Hepatocyte (in vitro differentiated cells): ENCODE measurements around the gene CRHR1. TPM values are rescaled to one million over a fixed set of nuclear protein-coding genes. Genes with fewer than 3 reads are reported as not detected.

Experiments used
- DNase-seq: peaks from one replicate; pipeline ENCODE4 v3.0.0-alpha.2; 2016; ENCODE audit warnings: low spot score
- H2AFZ ChIP-seq: fragments of 200-600 bp; sonication (generic); 2 replicates; pipeline ENCODE4 v1.6.0; 2016; ENCODE audit warnings: antibody characterized with exemption, mild to moderate bottlenecking
- H3K27ac ChIP-seq: fragments of 200-600 bp; sonication (generic); 2 replicates; pipeline ENCODE4 v1.5.1; 2016; ENCODE audit warnings: mild to moderate bottlenecking
- H3K27me3 ChIP-seq: fragments of 200-600 bp; sonication (generic); 2 replicates; pipeline ENCODE4 v1.6.1; 2016
- H3K36me3 ChIP-seq: fragments of 200-600 bp; sonication (generic); replicated peaks from 2 replicates; pipeline ENCODE4 v1.5.1; 2016; ENCODE audit warnings: low read depth; ENCODE audit not compliant: insufficient read depth
- H3K4me1 ChIP-seq: fragments of 200-600 bp; sonication (generic); 2 replicates; pipeline ENCODE4 v1.5.1; 2016; ENCODE audit warnings: mild to moderate bottlenecking, moderate library complexity; ENCODE audit not compliant: insufficient read depth
- H3K4me2 ChIP-seq: fragments of 200-600 bp; sonication (generic); 2 replicates; pipeline ENCODE4 v1.6.0; 2016
- H3K4me3 ChIP-seq: fragments of 200-600 bp; sonication (generic); 2 replicates; pipeline ENCODE4 v1.5.1; 2016; ENCODE audit warnings: mild to moderate bottlenecking
- H3K79me2 ChIP-seq: fragments of 200-600 bp; sonication (generic); 2 replicates; pipeline ENCODE4 v1.6.0; 2017; ENCODE audit warnings: mild to moderate bottlenecking
- H3K9me2 ChIP-seq: fragments of 200-600 bp; sonication (generic); replicated peaks from 2 replicates; pipeline ENCODE4 v1.6.0; 2017; ENCODE audit warnings: mild to moderate bottlenecking; ENCODE audit not compliant: insufficient read depth
- H3K9me3 ChIP-seq: fragments of 200-600 bp; sonication (generic); 2 replicates; pipeline ENCODE4 v1.5.1; 2016; ENCODE audit warnings: low read depth, mild to moderate bottlenecking
- H4K20me1 ChIP-seq: fragments of 200-600 bp; sonication (generic); 2 replicates; pipeline ENCODE4 v1.6.0; 2016; ENCODE audit warnings: mild to moderate bottlenecking; ENCODE audit not compliant: insufficient read depth, poor library complexity, severe bottlenecking
- CTCF ChIP-seq: fragments of 200-600 bp; sonication (generic); IDR thresholded peaks from 2 replicates; pipeline ENCODE4 v1.5.1; 2016; ENCODE audit warnings: antibody characterized with exemption, mild to moderate bottlenecking; ENCODE audit not compliant: poor library complexity
- EZH2 ChIP-seq: fragments of 200-600 bp; sonication (generic); IDR thresholded peaks from 2 replicates; pipeline ENCODE4 v1.6.1; 2016; ENCODE audit warnings: antibody characterized with exemption, mild to moderate bottlenecking, borderline replicate concordance
- EZH2phosphoT487 ChIP-seq: fragments of 200-600 bp; sonication (generic); IDR thresholded peaks from one replicate; pipeline ENCODE4 v1.6.1; 2018; ENCODE audit warnings: antibody characterized with exemption, mild to moderate bottlenecking, low read depth, moderate library complexity; ENCODE audit not compliant: unreplicated experiment, severe bottlenecking
- WGBS: methylation state at CpG from one replicate; pipeline ENCODE4 v1.1.6; 2016; ENCODE audit warnings: low lambda C conversion rate; ENCODE audit errors: missing lambda C conversion rate; 5-methylcytosine and 5-hydroxymethylcytosine counted together
- polyA plus RNA-seq: library from polyadenylated mRNA; unstranded; fragments of >200 nt; fragmentation: Nextera tagmentation; extraction: Ambion mirVana; gene quantifications from 2 replicates; pipeline ENCODE4 v1.2.1, GENCODE V29; 2016
- total RNA-seq: library from RNA; depleted of rRNA; stranded (reverse); fragments of >200 nt; gene quantifications from 2 replicates; pipeline ENCODE4 v1.2.3, GENCODE V29; 2014

Gene CRHR1
- total and polyA plus RNA-seq, 2 experiments from 2014 or later, result not detected

GRCh38 chr17:45836047-45837044, 52.2 kb downstream of the CRHR1 start:
- Histone ChIP-seq H3K27ac (no peak overlapping the region), H3K36me3 (no peaks in the 10 kb centered on the region), H3K4me1 (no peaks in the 10 kb centered on the region), H3K4me3 (no peak overlapping the region), H2AFZ (no peak overlapping the region), H3K79me2 (no peaks in the 10 kb centered on the region), H4K20me1 (no peaks in the 10 kb centered on the region), H3K9me2 (no peaks in the 10 kb centered on the region), H3K27me3 (no peaks in the 10 kb centered on the region), H3K9me3 (no peaks in the 10 kb centered on the region), H3K4me2 (no peak overlapping the region)
- 79% methylated on average over 19 of the region's 20 CpGs for WGBS
- DNase-seq, result no peak
- TF ChIP-seq EZH2phosphoT487 (no peak), CTCF (no peak), EZH2 (no peak)

- WGBS, result 64% methylated on average over 8 of the region's 10 CpGs
- Histone ChIP-seq H3K36me3 (no peaks in the 10 kb centered on the region), H2AFZ (no peak overlapping the region), H3K79me2 (no peaks in the 10 kb centered on the region), H3K9me3 (no peaks in the 10 kb centered on the region), H3K4me2 (no peak overlapping the region), H3K27me3 (no peaks in the 10 kb centered on the region), H3K27ac (no peak overlapping the region), H3K4me3 (no peak overlapping the region), H3K9me2 (no peaks in the 10 kb centered on the region), H4K20me1 (no peaks in the 10 kb centered on the region), H3K4me1 (no peaks in the 10 kb centered on the region)
- TF ChIP-seq EZH2phosphoT487 (no peak), EZH2 (no peak), CTCF (no peak)
- no peak for DNase-seq
Observed at GRCh38 chr17:45837187-45837586, 53.1 kb downstream of the CRHR1 start.

DNA sequence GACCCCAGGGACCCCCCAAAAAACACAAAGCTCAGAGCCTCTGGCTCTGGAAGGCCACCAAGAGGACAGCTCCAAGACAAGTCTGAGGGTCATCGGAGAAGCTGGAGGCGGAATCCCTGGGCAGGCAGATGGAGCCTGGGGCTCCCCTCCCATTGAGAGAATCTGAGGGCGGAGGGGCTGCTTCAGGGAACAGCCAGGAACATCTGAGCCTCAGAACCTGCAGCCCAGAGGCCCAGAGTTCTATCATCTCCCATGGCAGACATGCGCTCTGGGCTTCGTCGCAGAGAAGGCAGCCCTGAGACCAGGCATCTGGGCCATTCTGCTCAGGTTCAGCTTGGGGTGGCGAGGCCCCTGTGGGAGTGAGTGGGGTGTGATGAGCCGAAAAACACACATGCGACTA, 53.5 kb downstream of the CRHR1 start:
- no peaks in the 10 kb centered on the region for H3K9me2 ChIP-seq
- H2AFZ ChIP-seq, result no peak overlapping the region
- no peak overlapping the region for H3K27ac ChIP-seq
- no peaks in the 10 kb centered on the region for H4K20me1 ChIP-seq
- no peaks in the 10 kb centered on the region for H3K79me2 ChIP-seq
- no peaks in the 10 kb centered on the region for H3K9me3 ChIP-seq
- no peaks in the 10 kb centered on the region for H3K4me1 ChIP-seq
- H3K4me3 ChIP-seq, result no peak overlapping the region
- TF ChIP-seq EZH2phosphoT487 (no peak), CTCF (no peak), EZH2 (no peak)
- 80% methylated on average over 9 of the region's 9 CpGs for WGBS
- H3K4me2 ChIP-seq, result no peak overlapping the region
- H3K36me3 ChIP-seq, result no peaks in the 10 kb centered on the region
- DNase-seq, result no peak
- no peaks in the 10 kb centered on the region for H3K27me3 ChIP-seq
